SH-SY5Y (cell line): ENCODE measurements around the gene ADCY2.

Experiments used
- GATA2 ChIP-seq: IDR thresholded peaks from 2 replicates; pipeline ENCODE4 v1.6.1; 2011; ENCODE audit warnings: mild to moderate bottlenecking, low read depth, low read length
- GATA3 ChIP-seq: IDR thresholded peaks from 2 replicates; pipeline ENCODE4 v1.6.1; 2011; ENCODE audit warnings: low read depth, mild to moderate bottlenecking, low read length, moderate library complexity

DNA sequence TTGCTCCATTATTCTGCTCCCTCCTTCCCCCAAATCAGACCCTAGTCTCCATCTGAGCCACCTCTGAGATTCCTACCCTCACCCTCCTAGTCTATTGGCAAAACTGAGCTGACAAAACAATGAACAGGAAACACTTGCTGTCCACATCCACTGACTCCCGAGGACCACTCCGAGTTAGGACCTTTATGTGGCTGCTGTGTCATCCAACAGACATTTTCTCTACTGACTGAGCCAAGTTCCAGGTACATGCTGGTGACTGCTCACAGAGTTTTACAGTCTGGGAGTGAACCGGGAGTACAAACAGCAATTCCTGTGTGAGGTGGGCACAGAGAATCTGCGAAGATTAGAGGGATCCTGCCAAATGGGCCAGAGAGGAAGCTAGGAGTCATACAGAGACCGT, 415.8 kb downstream of the ADCY2 start:
- no peak for TF ChIP-seq GATA3
- no peak for TF ChIP-seq GATA2
